HepG2 (cell line): ENCODE data around the gene HSD11B2. TPM values are rescaled to one million over a fixed set of nuclear protein-coding genes. Genes with fewer than 3 reads are reported as not detected.

Experiments
- AKAP8 ChIP-seq: sonication (generic); formaldehyde crosslinking; IDR thresholded peaks from 2 replicates; pipeline ENCODE4 v1.5.1; 2020; ENCODE audit warnings: mild to moderate bottlenecking, missing genetic modification reagents
- ARNT2 ChIP-seq: sonication (generic); formaldehyde crosslinking; IDR thresholded peaks from 2 replicates; pipeline ENCODE4 v1.8.0; 2022; ENCODE audit warnings: mild to moderate bottlenecking, low read depth, missing genetic modification reagents, moderate library complexity
- ESRRA ChIP-seq: sonication (generic); formaldehyde crosslinking; IDR thresholded peaks from 2 replicates; pipeline ENCODE4 v1.5.1; 2020; ENCODE audit warnings: mild to moderate bottlenecking, low read depth, missing genetic modification reagents
- HNRNPLL ChIP-seq: fragments of 200-400 bp; formaldehyde crosslinking; IDR thresholded peaks from 2 replicates; pipeline ENCODE4 v1.6.1; 2017; ENCODE audit warnings: mild to moderate bottlenecking, low read depth, low read length; ENCODE audit not compliant: poor library complexity, severe bottlenecking
- IKZF1 ChIP-seq: fragments of 450-650 bp; IDR thresholded peaks from 2 replicates; pipeline ENCODE4 v1.7.1; 2016
- KDM3A ChIP-seq: IDR thresholded peaks from 2 replicates; pipeline ENCODE4 v1.6.1; 2018; ENCODE audit warnings: low read depth, missing compliant biosample characterization
- ONECUT2 ChIP-seq: sonication (generic); formaldehyde crosslinking; IDR thresholded peaks from 2 replicates; pipeline ENCODE4 v1.4.0; 2020; ENCODE audit warnings: missing genetic modification reagents
- TAF1 ChIP-seq: sonication (generic); formaldehyde crosslinking; IDR thresholded peaks from 2 replicates; pipeline ENCODE4 v1.4.0; 2020; ENCODE audit warnings: missing genetic modification reagents
- TOE1 ChIP-seq: sonication (generic); formaldehyde crosslinking; IDR thresholded peaks from 2 replicates; pipeline ENCODE4 v1.4.0; 2020; ENCODE audit warnings: mild to moderate bottlenecking, missing genetic modification reagents
- TSC22D2 ChIP-seq: sonication (generic); formaldehyde crosslinking; IDR thresholded peaks from 2 replicates; pipeline ENCODE4 v1.5.1; 2020; ENCODE audit warnings: missing genetic modification reagents, mild to moderate bottlenecking, borderline replicate concordance
- XBP1 ChIP-seq: sonication (generic); formaldehyde crosslinking; IDR thresholded peaks from 2 replicates; pipeline ENCODE4 v1.5.0; 2020; ENCODE audit warnings: missing genetic modification reagents
- ZBTB38 ChIP-seq: sonication (generic); formaldehyde crosslinking; IDR thresholded peaks from 2 replicates; pipeline ENCODE4 v1.5.1; 2020; ENCODE audit warnings: mild to moderate bottlenecking, missing genetic modification reagents
- ZNF224 ChIP-seq: sonication (generic); formaldehyde crosslinking; IDR thresholded peaks from 2 replicates; pipeline ENCODE4 v1.5.0; 2020; ENCODE audit warnings: mild to moderate bottlenecking, missing genetic modification reagents
- ZNF567 ChIP-seq: sonication (generic); formaldehyde crosslinking; IDR thresholded peaks from 2 replicates; pipeline ENCODE4 v1.8.1; 2023; ENCODE audit warnings: mild to moderate bottlenecking, missing genetic modification reagents, borderline replicate concordance
- ZNF614 ChIP-seq: IDR thresholded peaks from 2 replicates; pipeline ENCODE4 v1.6.1; 2018; ENCODE audit warnings: missing biosample characterization, missing genetic modification reagents, inconsistent platforms, borderline replicate concordance
- ZNF672 ChIP-seq: sonication (generic); formaldehyde crosslinking; IDR thresholded peaks from 2 replicates; pipeline ENCODE4 v1.8.1; 2022; ENCODE audit warnings: missing genetic modification reagents
- ZNF691 ChIP-seq: sonication (generic); formaldehyde crosslinking; IDR thresholded peaks from 2 replicates; pipeline ENCODE4 v1.4.0; 2020; ENCODE audit warnings: missing genetic modification reagents, low read depth, mild to moderate bottlenecking, borderline replicate concordance
- polyA plus RNA-seq, 8 experiments: library from polyadenylated mRNA; depleted of rRNA in 3 of 8; stranded (reverse) in 7 of 8; unstranded in 1 of 8; fragments of >200 nt; fragmentation: Illumina TruSeq in 4 of 8; extraction: Trizol in 4 of 8; gene quantifications; 2 replicates each; pipeline versions ENCODE4 v1.2.1 to v1.2.3, GENCODE V29; 2011 to 2016; ENCODE audit warnings: low read depth in 4 of 8, missing spikeins in 1 of 8, mixed read lengths in 1 of 8; ENCODE audit not compliant: insufficient read depth in 1 of 8
- total RNA-seq, 5 experiments: library from RNA; depleted of rRNA; stranded (reverse); fragments of >200 nt; fragmentation: Illumina TruSeq; extraction: Trizol; gene quantifications; 2 replicates each; pipeline ENCODE4 v1.2.3, GENCODE V29; 2016; ENCODE audit warnings: low read depth in 1 of 5
- TF ChIP-seq, protein P1 (sequence below): sonication (generic); formaldehyde crosslinking; IDR thresholded peaks from 2 replicates; pipeline ENCODE4 v1.4.0; 2020; ENCODE audit warnings: mild to moderate bottlenecking, low read depth, missing genetic modification reagents
- TF ChIP-seq, protein P2 (sequence below): sonication (generic); formaldehyde crosslinking; IDR thresholded peaks from 2 replicates; pipeline ENCODE4 v1.4.0; 2020; ENCODE audit warnings: missing genetic modification reagents, borderline replicate concordance
- TF ChIP-seq, protein P3 (sequence below): sonication (generic); formaldehyde crosslinking; IDR thresholded peaks from 2 replicates; pipeline ENCODE4 v1.9.0; 2022; ENCODE audit warnings: low read depth, missing genetic modification reagents
- TF ChIP-seq, protein P4 (sequence below): fragments of 450-650 bp; IDR thresholded peaks from 2 replicates; pipeline ENCODE4 v1.6.1; 2016

The HSD11B2 gene
- total and polyA plus RNA-seq, 2 of the 13 experiments (the other 11 are each of a cell fraction or from before 2014, with no cell fraction given): 8.9 to 13.6 TPM

- TF ChIP-seq TAF1 (CRISPR knock-in tag): peak; percentile 88
- peak; percentile 93 for TF ChIP-seq ZNF567 (CRISPR knock-in tag)
- peak; percentile 66; the same call in 1 of the 2 replicates for TF ChIP-seq ARNT2
- TF ChIP-seq AKAP8: peak; percentile 68; the same call in 1 of the 2 replicates
- TF ChIP-seq ZBTB38 (CRISPR knock-in tag): peak; percentile 54; the same call in 1 of the 2 replicates
- peak; percentile 79; the same call in 1 of the 2 replicates for TF ChIP-seq TOE1 (CRISPR knock-in tag)
- peak; percentile 90; the same call in 1 of the 2 replicates for TF ChIP-seq KDM3A (CRISPR knock-in tag)
- TF ChIP-seq, protein P1, sequence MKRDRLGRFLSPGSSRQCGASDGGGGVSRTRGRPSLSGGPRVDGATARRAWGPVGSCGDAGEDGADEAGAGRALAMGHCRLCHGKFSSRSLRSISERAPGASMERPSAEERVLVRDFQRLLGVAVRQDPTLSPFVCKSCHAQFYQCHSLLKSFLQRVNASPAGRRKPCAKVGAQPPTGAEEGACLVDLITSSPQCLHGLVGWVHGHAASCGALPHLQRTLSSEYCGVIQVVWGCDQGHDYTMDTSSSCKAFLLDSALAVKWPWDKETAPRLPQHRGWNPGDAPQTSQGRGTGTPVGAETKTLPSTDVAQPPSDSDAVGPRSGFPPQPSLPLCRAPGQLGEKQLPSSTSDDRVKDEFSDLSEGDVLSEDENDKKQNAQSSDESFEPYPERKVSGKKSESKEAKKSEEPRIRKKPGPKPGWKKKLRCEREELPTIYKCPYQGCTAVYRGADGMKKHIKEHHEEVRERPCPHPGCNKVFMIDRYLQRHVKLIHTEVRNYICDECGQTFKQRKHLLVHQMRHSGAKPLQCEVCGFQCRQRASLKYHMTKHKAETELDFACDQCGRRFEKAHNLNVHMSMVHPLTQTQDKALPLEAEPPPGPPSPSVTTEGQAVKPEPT: no peak
- no peak for TF ChIP-seq XBP1 (CRISPR knock-in tag)
- TF ChIP-seq, protein P2, sequence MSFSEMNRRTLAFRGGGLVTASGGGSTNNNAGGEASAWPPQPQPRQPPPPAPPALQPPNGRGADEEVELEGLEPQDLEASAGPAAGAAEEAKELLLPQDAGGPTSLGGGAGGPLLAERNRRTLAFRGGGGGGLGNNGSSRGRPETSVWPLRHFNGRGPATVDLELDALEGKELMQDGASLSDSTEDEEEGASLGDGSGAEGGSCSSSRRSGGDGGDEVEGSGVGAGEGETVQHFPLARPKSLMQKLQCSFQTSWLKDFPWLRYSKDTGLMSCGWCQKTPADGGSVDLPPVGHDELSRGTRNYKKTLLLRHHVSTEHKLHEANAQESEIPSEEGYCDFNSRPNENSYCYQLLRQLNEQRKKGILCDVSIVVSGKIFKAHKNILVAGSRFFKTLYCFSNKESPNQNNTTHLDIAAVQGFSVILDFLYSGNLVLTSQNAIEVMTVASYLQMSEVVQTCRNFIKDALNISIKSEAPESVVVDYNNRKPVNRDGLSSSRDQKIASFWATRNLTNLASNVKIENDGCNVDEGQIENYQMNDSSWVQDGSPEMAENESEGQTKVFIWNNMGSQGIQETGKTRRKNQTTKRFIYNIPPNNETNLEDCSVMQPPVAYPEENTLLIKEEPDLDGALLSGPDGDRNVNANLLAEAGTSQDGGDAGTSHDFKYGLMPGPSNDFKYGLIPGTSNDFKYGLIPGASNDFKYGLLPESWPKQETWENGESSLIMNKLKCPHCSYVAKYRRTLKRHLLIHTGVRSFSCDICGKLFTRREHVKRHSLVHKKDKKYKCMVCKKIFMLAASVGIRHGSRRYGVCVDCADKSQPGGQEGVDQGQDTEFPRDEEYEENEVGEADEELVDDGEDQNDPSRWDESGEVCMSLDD (CRISPR knock-in tag): no peak
- no peak for TF ChIP-seq IKZF1
- TF ChIP-seq, protein P3, sequence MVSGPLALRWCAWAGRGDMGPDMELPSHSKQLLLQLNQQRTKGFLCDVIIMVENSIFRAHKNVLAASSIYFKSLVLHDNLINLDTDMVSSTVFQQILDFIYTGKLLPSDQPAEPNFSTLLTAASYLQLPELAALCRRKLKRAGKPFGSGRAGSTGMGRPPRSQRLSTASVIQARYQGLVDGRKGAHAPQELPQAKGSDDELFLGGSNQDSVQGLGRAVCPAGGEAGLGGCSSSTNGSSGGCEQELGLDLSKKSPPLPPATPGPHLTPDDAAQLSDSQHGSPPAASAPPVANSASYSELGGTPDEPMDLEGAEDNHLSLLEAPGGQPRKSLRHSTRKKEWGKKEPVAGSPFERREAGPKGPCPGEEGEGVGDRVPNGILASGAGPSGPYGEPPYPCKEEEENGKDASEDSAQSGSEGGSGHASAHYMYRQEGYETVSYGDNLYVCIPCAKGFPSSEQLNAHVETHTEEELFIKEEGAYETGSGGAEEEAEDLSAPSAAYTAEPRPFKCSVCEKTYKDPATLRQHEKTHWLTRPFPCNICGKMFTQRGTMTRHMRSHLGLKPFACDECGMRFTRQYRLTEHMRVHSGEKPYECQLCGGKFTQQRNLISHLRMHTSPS: no peak; the same call in 1 of the 2 replicates
- TF ChIP-seq ESRRA (CRISPR knock-in tag): peak; percentile 40
- no peak for TF ChIP-seq ZNF672 (CRISPR knock-in tag)
- TF ChIP-seq ZNF614 (CRISPR knock-in tag): peak; percentile 72; the same call in 1 of the 2 replicates
- no peak for TF ChIP-seq ONECUT2 (CRISPR knock-in tag)
- TF ChIP-seq, protein P4, sequence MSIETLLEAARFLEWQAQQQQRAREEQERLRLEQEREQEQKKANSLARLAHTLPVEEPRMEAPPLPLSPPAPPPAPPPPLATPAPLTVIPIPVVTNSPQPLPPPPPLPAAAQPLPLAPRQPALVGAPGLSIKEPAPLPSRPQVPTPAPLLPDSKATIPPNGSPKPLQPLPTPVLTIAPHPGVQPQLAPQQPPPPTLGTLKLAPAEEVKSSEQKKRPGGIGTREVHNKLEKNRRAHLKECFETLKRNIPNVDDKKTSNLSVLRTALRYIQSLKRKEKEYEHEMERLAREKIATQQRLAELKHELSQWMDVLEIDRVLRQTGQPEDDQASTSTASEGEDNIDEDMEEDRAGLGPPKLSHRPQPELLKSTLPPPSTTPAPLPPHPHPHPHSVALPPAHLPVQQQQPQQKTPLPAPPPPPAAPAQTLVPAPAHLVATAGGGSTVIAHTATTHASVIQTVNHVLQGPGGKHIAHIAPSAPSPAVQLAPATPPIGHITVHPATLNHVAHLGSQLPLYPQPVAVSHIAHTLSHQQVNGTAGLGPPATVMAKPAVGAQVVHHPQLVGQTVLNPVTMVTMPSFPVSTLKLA: peak; percentile 97
- TF ChIP-seq ZNF691: peak; percentile 23; the same call in 1 of the 2 replicates
- peak; percentile 80 for TF ChIP-seq HNRNPLL
- TF ChIP-seq ZNF224 (CRISPR knock-in tag): peak; percentile 78
- peak; percentile 91 for TF ChIP-seq TSC22D2 (CRISPR knock-in tag)
Observed at GRCh38 chr16:67480833-67481560, 50.1 kb downstream of the HSD11B2 start, which contains the start of gene ATP6V0D1 (continued).
